Tibial nerve (tissue), 4 donors: Measurements from ENCODE around the gene CXCR4.

Source experiments
- EP300 ChIP-seq, 2 donors: sonication (generic); formaldehyde crosslinking; IDR thresholded peaks; one replicate each; pipeline ENCODE4 v1.6.1; 2017; ENCODE audit warnings: antibody characterized with exemption in 2 of 2, mild to moderate bottlenecking in 1 of 2
- POLR2A ChIP-seq, 2 donors: fragments of 450-650 bp; IDR thresholded peaks; one replicate each; pipeline ENCODE4 v1.6.1; 2017; ENCODE audit warnings: antibody characterized with exemption in 2 of 2, mild to moderate bottlenecking in 2 of 2, moderate library complexity in 2 of 2
- TF ChIP-seq, protein P1 (sequence below), 5 experiments: fragments of 200-600 bp in 3 of 5; fragments of 450-650 bp in 2 of 5; sonication (generic) in 3 of 5; IDR thresholded peaks; one replicate each; pipeline ENCODE4 v1.5.1; 2016 to 2019; ENCODE audit warnings: antibody characterized with exemption in 5 of 5, mild to moderate bottlenecking in 3 of 5, moderate library complexity in 2 of 5

DNA sequence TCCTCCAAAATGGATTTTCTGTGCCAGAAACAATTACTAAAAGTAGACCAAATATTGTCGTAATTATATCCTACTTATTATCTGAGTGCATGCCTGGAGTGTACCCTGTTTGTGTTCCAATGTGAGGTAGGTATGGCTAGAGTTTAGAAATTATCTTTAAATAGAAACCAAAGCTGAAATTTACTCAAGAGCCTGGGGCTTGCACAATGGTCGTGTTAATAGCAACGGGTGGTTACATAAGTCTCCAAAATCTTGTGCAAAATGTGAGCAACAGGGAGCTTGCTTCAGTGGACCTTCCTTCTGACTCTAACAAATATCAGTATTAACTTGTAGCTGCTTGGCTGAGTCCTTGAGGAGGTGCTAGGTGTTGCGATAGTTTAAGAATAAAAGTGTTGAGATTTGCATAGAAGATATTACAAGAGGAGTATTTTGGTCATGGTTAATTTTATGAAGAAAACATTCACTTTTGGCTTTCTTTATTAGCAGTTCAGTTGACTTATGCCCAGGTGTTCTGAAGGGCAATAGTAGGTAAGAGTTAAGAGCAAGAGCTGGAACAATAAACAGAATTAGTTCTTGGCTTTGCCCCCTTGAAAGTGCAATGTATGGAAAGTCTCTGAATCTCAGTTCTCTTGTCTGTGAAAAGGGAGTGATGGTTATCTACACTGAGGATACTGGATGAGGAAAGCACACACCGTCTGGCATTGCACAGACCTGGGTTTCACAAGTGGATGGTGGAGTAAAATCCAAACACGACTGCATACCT lies 4.6 kb downstream of the CXCR4 start:
- TF ChIP-seq POLR2A (IDR thresholded peaks at IDR 0.05) (no peak), EP300 (IDR thresholded peaks at IDR 0.05) (peak in 1 of 2 donors; percentile 48)
- TF ChIP-seq, protein P1, sequence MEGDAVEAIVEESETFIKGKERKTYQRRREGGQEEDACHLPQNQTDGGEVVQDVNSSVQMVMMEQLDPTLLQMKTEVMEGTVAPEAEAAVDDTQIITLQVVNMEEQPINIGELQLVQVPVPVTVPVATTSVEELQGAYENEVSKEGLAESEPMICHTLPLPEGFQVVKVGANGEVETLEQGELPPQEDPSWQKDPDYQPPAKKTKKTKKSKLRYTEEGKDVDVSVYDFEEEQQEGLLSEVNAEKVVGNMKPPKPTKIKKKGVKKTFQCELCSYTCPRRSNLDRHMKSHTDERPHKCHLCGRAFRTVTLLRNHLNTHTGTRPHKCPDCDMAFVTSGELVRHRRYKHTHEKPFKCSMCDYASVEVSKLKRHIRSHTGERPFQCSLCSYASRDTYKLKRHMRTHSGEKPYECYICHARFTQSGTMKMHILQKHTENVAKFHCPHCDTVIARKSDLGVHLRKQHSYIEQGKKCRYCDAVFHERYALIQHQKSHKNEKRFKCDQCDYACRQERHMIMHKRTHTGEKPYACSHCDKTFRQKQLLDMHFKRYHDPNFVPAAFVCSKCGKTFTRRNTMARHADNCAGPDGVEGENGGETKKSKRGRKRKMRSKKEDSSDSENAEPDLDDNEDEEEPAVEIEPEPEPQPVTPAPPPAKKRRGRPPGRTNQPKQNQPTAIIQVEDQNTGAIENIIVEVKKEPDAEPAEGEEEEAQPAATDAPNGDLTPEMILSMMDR (IDR thresholded peaks at IDR 0.05): no peak
